ENCODE measurements around the gene DISC1.
"Not testable (repeated sequence)": the region's sequence is repeated elsewhere in the genome, so short reads cannot be mapped to it uniquely, and the experiment has no call there.

The DISC1 gene

DNA sequence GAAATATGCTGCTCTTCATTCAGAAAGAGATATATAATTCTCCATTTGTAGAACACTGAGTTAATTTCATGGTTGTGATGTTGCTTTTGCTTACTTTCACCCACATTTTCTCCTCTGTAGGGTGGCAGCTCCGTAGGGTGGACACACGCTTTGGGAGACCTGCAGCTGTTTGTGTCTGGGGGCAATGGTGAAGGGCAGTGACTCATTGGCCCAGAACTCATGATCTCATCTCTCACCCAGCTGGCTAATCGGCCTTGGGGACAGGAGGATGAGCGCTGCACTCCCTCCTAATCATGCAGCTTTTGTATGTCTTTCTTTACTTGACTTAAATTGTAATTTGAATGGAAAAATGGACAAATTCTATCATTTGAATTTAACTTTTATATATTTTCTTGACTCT lies 9.6 kb downstream of the DISC1 start:
- no peaks in the 10 kb centered on the region; the same call in 1 of the 2 replicates for H3K27me3 ChIP-seq (ENCODE audit: insufficient read depth, low read length)
- H3K9me3 ChIP-seq (ENCODE audit: low read length) = no peaks in the 10 kb centered on the region
- TF ChIP-seq, protein P1, sequence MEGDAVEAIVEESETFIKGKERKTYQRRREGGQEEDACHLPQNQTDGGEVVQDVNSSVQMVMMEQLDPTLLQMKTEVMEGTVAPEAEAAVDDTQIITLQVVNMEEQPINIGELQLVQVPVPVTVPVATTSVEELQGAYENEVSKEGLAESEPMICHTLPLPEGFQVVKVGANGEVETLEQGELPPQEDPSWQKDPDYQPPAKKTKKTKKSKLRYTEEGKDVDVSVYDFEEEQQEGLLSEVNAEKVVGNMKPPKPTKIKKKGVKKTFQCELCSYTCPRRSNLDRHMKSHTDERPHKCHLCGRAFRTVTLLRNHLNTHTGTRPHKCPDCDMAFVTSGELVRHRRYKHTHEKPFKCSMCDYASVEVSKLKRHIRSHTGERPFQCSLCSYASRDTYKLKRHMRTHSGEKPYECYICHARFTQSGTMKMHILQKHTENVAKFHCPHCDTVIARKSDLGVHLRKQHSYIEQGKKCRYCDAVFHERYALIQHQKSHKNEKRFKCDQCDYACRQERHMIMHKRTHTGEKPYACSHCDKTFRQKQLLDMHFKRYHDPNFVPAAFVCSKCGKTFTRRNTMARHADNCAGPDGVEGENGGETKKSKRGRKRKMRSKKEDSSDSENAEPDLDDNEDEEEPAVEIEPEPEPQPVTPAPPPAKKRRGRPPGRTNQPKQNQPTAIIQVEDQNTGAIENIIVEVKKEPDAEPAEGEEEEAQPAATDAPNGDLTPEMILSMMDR (IDR thresholded peaks at IDR 0.05; ENCODE audit: low read length) = no peak
- TF ChIP-seq EZH2 (IDR thresholded peaks at IDR 0.05; ENCODE audit: borderline replicate concordance, low read length) = no peak
- no peak overlapping the region for H3K4me2 ChIP-seq (ENCODE audit: low read length)
- H3K4me3 ChIP-seq (ENCODE audit: low read depth, low read length, poor library complexity, severe bottlenecking) = no peak overlapping the region
- H3K79me2 ChIP-seq (ENCODE audit: insufficient read depth, low read length) = no peaks in the 10 kb centered on the region
- no peaks in the 10 kb centered on the region for H3K36me3 ChIP-seq (ENCODE audit: insufficient read depth, low read length)
- H3K9ac ChIP-seq (ENCODE audit: low read length) = no peak overlapping the region
- no peaks in the 10 kb centered on the region for H3F3A ChIP-seq (ENCODE audit: insufficient read depth, low read length)
- no peaks in the 10 kb centered on the region for H3K4me1 ChIP-seq (ENCODE audit: insufficient read depth, low read length, severe bottlenecking)
- no peaks in the 10 kb centered on the region for H4K20me1 ChIP-seq (ENCODE audit: insufficient read depth, low read length)
- no peaks in the 10 kb centered on the region for H3K9me2 ChIP-seq (ENCODE audit: low read depth, low read length)
- H3K27ac ChIP-seq (ENCODE audit: low read depth, low read length, poor library complexity, severe bottlenecking) = no peak overlapping the region
- H2AFZ ChIP-seq (ENCODE audit: low read length) = no peak overlapping the region

DNA sequence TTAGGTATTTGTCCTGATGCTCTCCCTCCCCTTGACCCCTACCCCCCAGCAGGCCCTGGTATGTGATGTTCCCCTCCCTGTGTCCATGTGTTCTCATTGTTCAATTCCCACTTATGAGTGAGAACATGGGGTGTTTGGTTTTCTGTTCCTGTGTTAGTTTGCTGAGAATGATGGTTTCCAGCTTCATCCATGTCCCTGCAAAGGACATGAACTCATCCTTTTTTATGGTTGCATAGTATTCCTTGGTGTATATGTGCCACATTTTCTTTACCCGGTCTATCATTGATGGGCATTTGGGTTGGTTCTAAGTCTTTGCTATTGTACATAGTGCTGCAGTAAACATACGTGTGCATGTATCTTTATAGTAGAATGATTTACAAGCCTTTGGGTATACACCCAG lies 10.3 kb downstream of the DISC1 start:
- not testable (repeated sequence) for H3K27me3 ChIP-seq (ENCODE audit: insufficient read depth, low read length); H3K4me1 ChIP-seq (ENCODE audit: insufficient read depth, low read length, severe bottlenecking); H4K20me1 ChIP-seq (ENCODE audit: insufficient read depth, low read length); H2AFZ ChIP-seq (ENCODE audit: low read length); H3F3A ChIP-seq (ENCODE audit: insufficient read depth, low read length); H3K9me2 ChIP-seq (ENCODE audit: low read depth, low read length); H3K27ac ChIP-seq (ENCODE audit: low read depth, low read length, poor library complexity, severe bottlenecking); H3K4me2 ChIP-seq (ENCODE audit: low read length); H3K9ac ChIP-seq (ENCODE audit: low read length); H3K79me2 ChIP-seq (ENCODE audit: insufficient read depth, low read length); H3K9me3 ChIP-seq (ENCODE audit: low read length); H3K36me3 ChIP-seq (ENCODE audit: insufficient read depth, low read length); H3K4me3 ChIP-seq (ENCODE audit: low read depth, low read length, poor library complexity, severe bottlenecking)

DNA sequence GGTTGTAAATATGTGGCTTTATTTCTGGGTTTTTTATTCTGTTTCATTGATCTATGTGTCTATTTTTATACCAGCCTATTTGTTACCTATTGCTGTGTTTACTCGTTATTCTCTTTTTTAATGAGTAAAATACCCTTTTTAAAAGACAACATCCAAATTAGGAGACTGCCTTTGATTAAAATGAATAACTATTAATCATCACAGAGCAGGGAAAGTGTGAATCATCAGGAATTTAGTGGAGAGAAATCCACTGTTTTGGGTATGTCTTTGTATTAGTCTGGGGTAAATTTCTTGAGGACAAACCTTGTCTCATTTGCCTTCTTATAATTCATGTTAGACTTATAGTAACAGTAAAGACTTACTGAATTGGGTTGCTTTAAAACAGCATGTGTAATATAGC lies 12.1 kb downstream of the DISC1 start:
- Histone ChIP-seq H3F3A (ENCODE audit: insufficient read depth, low read length) (no peaks in the 10 kb centered on the region), H3K4me3 (ENCODE audit: low read depth, low read length, poor library complexity, severe bottlenecking) (no peak overlapping the region), H3K27ac (ENCODE audit: low read depth, low read length, poor library complexity, severe bottlenecking) (no peak overlapping the region), H3K27me3 (ENCODE audit: insufficient read depth, low read length) (no peaks in the 10 kb centered on the region; the same call in 1 of the 2 replicates), H3K36me3 (ENCODE audit: insufficient read depth, low read length) (no peaks in the 10 kb centered on the region), H3K4me2 (ENCODE audit: low read length) (no peak overlapping the region), H3K9me2 (ENCODE audit: low read depth, low read length) (no peaks in the 10 kb centered on the region), H4K20me1 (ENCODE audit: insufficient read depth, low read length) (no peaks in the 10 kb centered on the region), H2AFZ (ENCODE audit: low read length) (no peak overlapping the region), H3K9me3 (ENCODE audit: low read length) (no peaks in the 10 kb centered on the region), H3K79me2 (ENCODE audit: insufficient read depth, low read length) (no peaks in the 10 kb centered on the region), H3K9ac (ENCODE audit: low read length) (no peak overlapping the region), H3K4me1 (ENCODE audit: insufficient read depth, low read length, severe bottlenecking) (no peaks in the 10 kb centered on the region)
- TF ChIP-seq EZH2 (IDR thresholded peaks at IDR 0.05; ENCODE audit: borderline replicate concordance, low read length) = no peak
- TF ChIP-seq, protein P1 (IDR thresholded peaks at IDR 0.05; ENCODE audit: low read length) = no peak

- Histone ChIP-seq H2AFZ (ENCODE audit: low read length) (no peak overlapping the region), H3K9ac (ENCODE audit: low read length) (no peak overlapping the region), H3K9me3 (ENCODE audit: low read length) (no peaks in the 10 kb centered on the region), H3K27ac (ENCODE audit: low read depth, low read length, poor library complexity, severe bottlenecking) (no peak overlapping the region), H3K4me1 (ENCODE audit: insufficient read depth, low read length, severe bottlenecking) (no peaks in the 10 kb centered on the region), H3K4me2 (ENCODE audit: low read length) (no peak overlapping the region), H3K27me3 (ENCODE audit: insufficient read depth, low read length) (no peaks in the 10 kb centered on the region), H3K79me2 (ENCODE audit: insufficient read depth, low read length) (no peaks in the 10 kb centered on the region), H3K4me3 (ENCODE audit: low read depth, low read length, poor library complexity, severe bottlenecking) (no peak overlapping the region), H3F3A (ENCODE audit: insufficient read depth, low read length) (no peaks in the 10 kb centered on the region), H3K36me3 (ENCODE audit: insufficient read depth, low read length) (no peaks in the 10 kb centered on the region), H4K20me1 (ENCODE audit: insufficient read depth, low read length) (no peaks in the 10 kb centered on the region), H3K9me2 (ENCODE audit: low read depth, low read length) (no peaks in the 10 kb centered on the region)
- TF ChIP-seq, protein P1 (IDR thresholded peaks at IDR 0.05; ENCODE audit: low read length) = no peak
- no peak for TF ChIP-seq EZH2 (IDR thresholded peaks at IDR 0.05; ENCODE audit: borderline replicate concordance, low read length)
These were observed 13.2 kb downstream of the DISC1 start for GRCh38 chr1:231639819-231640218.

- H3K9me3 ChIP-seq (ENCODE audit: low read length); H4K20me1 ChIP-seq (ENCODE audit: insufficient read depth, low read length); H3K9me2 ChIP-seq (ENCODE audit: low read depth, low read length); H3F3A ChIP-seq (ENCODE audit: insufficient read depth, low read length); H3K4me1 ChIP-seq (ENCODE audit: insufficient read depth, low read length, severe bottlenecking); H3K4me3 ChIP-seq (ENCODE audit: low read depth, low read length, poor library complexity, severe bottlenecking); H3K79me2 ChIP-seq (ENCODE audit: insufficient read depth, low read length); H3K9ac ChIP-seq (ENCODE audit: low read length); H3K36me3 ChIP-seq (ENCODE audit: insufficient read depth, low read length); H3K4me2 ChIP-seq (ENCODE audit: low read length); H3K27ac ChIP-seq (ENCODE audit: low read depth, low read length, poor library complexity, severe bottlenecking); H2AFZ ChIP-seq (ENCODE audit: low read length); H3K27me3 ChIP-seq (ENCODE audit: insufficient read depth, low read length): not testable (repeated sequence)
These were observed 14.9 kb downstream of the DISC1 start for GRCh38 chr1:231641444-231641843.

- not testable (repeated sequence) for H2AFZ ChIP-seq (ENCODE audit: low read length); H3K27ac ChIP-seq (ENCODE audit: low read depth, low read length, poor library complexity, severe bottlenecking); H3K27me3 ChIP-seq (ENCODE audit: insufficient read depth, low read length); H3K9ac ChIP-seq (ENCODE audit: low read length); H3K4me3 ChIP-seq (ENCODE audit: low read depth, low read length, poor library complexity, severe bottlenecking); H3F3A ChIP-seq (ENCODE audit: insufficient read depth, low read length); H3K9me2 ChIP-seq (ENCODE audit: low read depth, low read length); H3K9me3 ChIP-seq (ENCODE audit: low read length); H3K79me2 ChIP-seq (ENCODE audit: insufficient read depth, low read length); H3K4me1 ChIP-seq (ENCODE audit: insufficient read depth, low read length, severe bottlenecking); H3K4me2 ChIP-seq (ENCODE audit: low read length); H4K20me1 ChIP-seq (ENCODE audit: insufficient read depth, low read length); H3K36me3 ChIP-seq (ENCODE audit: insufficient read depth, low read length)
These were observed 15.5 kb downstream of the DISC1 start for GRCh38 chr1:231642061-231642460.

Data from OCI-LY1 (cell line).